Epithelial cell of esophagus (primary cell): ENCODE data around the gene SCRN3.
A peak's percentile ranks its signal among the peaks of the same experiment; 100 is the strongest.
"Not testable (repeated sequence)": the region's sequence is repeated elsewhere in the genome, so short reads cannot be mapped to it uniquely, and the experiment has no call there.

Experiments used
- DNase-seq: peaks from one replicate; pipeline ENCODE4 v3.0.0; 2010; ENCODE audit warnings: low read depth
- H3K4me3 ChIP-seq: 2 replicates; pipeline ENCODE4 v1.5.1; 2011; ENCODE audit warnings: mild to moderate bottlenecking, low read length, control low read depth
- CTCF ChIP-seq: IDR thresholded peaks from 2 replicates; pipeline ENCODE4 v1.5.1; 2011; ENCODE audit warnings: low read depth, mild to moderate bottlenecking, low read length, control low read depth, inconsistent platforms; ENCODE audit not compliant: insufficient read depth; ENCODE audit errors: missing control alignments

SCRN3 gene, protein sequence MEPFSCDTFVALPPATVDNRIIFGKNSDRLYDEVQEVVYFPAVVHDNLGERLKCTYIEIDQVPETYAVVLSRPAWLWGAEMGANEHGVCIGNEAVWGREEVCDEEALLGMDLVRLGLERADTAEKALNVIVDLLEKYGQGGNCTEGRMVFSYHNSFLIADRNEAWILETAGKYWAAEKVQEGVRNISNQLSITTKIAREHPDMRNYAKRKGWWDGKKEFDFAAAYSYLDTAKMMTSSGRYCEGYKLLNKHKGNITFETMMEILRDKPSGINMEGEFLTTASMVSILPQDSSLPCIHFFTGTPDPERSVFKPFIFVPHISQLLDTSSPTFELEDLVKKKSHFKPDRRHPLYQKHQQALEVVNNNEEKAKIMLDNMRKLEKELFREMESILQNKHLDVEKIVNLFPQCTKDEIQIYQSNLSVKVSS

GRCh38 chr2:174395284-174395968 is at the start of gene SCRN3:
Gene SCRN3, plus strand, starts transcription at chr2:174395730. Its CDS starts 2,554 bp downstream, at chr2:174398284.
- peak; percentile 78 for DNase-seq
- H3K4me3 ChIP-seq = peak within 1 kb of the TSS; percentile 86
- TF ChIP-seq CTCF = no peak

DNA sequence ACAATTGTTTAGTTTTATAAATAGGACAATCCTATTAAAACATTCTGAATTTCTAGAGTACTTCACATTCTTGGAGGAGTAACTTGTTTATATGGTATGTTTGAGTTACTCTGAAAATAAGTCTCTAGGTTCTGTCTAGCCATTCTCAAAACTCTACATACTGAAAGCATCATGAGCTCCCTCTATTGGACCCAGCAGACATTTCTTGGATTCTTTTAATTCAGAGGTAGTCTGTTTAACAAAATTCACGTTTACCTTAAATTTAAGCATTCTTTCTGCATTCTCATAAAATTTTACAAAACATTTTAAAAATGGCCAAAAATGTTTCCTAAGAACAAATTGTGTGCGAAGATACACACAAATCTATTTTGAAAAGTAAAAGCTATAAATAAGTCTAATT is 45.5 kb upstream of the SCRN3 start:
- no peak overlapping the region for H3K4me3 ChIP-seq
- no peak for DNase-seq
- peak; percentile 35 for TF ChIP-seq CTCF

GRCh38 chr2:174350593-174351181 is 44.8 kb upstream of the SCRN3 start:
- TF ChIP-seq CTCF = no peak
- H3K4me3 ChIP-seq = no peak overlapping the region
- no peak for DNase-seq

- no peak for DNase-seq
- no peak overlapping the region for H3K4me3 ChIP-seq
- no peak for TF ChIP-seq CTCF
Measured at GRCh38 chr2:174353004-174353403, 42.5 kb upstream of the SCRN3 start.

DNA sequence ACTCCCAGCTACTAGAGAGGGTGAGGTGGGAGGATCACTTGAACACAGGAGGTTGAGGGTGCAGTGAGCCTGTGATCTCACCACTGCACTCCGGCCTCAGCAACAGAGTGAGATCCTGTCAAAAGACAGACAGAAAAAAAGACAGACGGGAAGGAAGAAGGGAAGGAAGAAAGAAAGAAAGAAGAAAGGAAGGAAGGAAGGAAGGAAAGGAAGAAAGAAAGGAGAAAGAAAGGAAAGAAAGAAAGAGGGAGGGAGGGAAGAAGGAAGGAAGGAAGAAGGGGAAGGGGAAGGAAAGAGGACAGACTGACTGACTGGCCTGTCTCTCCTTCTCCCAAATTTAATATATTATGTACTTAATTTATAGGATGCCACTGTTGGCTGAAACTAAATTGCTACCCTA is 39.2 kb upstream of the SCRN3 start:
- no peak for TF ChIP-seq CTCF
- no peak overlapping the region for H3K4me3 ChIP-seq
- DNase-seq = no peak

- DNase-seq, H3K4me3 ChIP-seq: not testable (repeated sequence)
Measured at GRCh38 chr2:174359663-174360062, 35.9 kb upstream of the SCRN3 start.

DNA sequence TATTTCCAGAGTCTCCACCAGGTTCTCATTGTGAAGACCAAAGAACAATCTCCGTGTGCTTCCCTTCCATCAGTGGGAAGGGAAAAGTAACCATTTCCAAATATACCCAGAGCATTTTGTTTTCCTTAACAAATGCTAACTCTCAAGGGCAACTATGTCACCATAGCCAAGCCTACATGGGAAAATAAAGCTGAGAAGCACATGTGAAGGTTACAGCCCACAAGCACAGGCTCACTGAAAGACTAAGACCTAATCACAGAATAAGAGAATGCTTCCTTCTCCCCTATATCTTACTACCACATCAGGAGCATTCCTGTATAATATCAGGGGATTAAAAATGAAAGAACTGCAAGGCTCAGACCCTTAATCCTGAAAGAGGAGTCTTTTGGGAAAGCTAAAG is 32.6 kb upstream of the SCRN3 start:
- no peak overlapping the region for H3K4me3 ChIP-seq
- no peak for DNase-seq
- TF ChIP-seq CTCF = no peak

DNA sequence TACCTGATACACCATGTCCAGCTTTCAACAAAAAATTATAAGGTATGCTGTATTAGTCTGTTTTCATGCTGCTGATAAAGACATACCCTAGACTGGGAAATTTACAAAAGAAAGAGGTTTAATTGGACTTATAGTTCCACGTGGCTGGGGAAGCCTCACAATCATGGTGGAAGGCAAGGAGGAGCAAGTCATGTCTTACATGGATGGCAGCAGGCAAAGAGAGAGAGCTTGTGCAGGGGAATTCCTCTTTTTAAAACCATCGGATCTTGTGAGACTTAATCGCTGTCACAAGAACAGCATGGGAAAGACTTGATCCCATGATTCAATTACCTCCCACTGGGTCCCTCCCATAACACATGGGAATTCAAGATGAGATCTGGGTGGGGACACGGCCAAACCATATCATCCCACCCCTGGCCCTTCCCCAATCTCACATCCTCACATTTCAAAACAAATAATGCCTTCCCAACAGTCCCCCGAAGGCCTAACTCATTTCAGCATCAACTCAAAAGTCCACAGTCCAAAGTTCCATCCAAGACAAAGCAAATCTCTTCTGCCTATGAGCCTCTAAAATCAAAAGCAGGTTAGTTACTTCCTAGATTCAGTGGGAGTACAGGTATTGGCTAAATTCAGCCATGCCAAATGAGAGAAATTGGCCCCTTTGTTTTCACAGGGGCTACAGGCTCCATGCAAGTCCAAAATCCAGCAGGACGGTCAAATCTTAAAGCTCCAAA is 31.9 kb upstream of the SCRN3 start:
- DNase-seq, H3K4me3 ChIP-seq: not testable (repeated sequence)
